ENCODE results near the gene GPR25.

- TF ChIP-seq, protein P1, sequence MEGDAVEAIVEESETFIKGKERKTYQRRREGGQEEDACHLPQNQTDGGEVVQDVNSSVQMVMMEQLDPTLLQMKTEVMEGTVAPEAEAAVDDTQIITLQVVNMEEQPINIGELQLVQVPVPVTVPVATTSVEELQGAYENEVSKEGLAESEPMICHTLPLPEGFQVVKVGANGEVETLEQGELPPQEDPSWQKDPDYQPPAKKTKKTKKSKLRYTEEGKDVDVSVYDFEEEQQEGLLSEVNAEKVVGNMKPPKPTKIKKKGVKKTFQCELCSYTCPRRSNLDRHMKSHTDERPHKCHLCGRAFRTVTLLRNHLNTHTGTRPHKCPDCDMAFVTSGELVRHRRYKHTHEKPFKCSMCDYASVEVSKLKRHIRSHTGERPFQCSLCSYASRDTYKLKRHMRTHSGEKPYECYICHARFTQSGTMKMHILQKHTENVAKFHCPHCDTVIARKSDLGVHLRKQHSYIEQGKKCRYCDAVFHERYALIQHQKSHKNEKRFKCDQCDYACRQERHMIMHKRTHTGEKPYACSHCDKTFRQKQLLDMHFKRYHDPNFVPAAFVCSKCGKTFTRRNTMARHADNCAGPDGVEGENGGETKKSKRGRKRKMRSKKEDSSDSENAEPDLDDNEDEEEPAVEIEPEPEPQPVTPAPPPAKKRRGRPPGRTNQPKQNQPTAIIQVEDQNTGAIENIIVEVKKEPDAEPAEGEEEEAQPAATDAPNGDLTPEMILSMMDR (IDR thresholded peaks at IDR 0.05): no peak
- TF ChIP-seq KAT7 (CRISPR knock-in tag; IDR thresholded peaks at IDR 0.05; ENCODE audit: borderline replicate concordance) (no peak), USF2 (CRISPR knock-in tag; IDR thresholded peaks at IDR 0.05) (no peak), ATF6 (CRISPR knock-in tag; IDR thresholded peaks at IDR 0.05) (no peak), ZNF671 (CRISPR knock-in tag; IDR thresholded peaks at IDR 0.05) (no peak), NFE2L1 (CRISPR knock-in tag; IDR thresholded peaks at IDR 0.05) (no peak), ZNF138 (CRISPR knock-in tag; conservative IDR thresholded peaks at IDR 0.05) (no peak), ATF2 (CRISPR knock-in tag; IDR thresholded peaks at IDR 0.05; ENCODE audit: borderline replicate concordance, low read depth) (no peak), E2F5 (CRISPR knock-in tag; IDR thresholded peaks at IDR 0.05) (no peak), FOXJ3 (CRISPR knock-in tag; IDR thresholded peaks at IDR 0.05; ENCODE audit: borderline replicate concordance) (no peak)
- TF ChIP-seq, protein P2, sequence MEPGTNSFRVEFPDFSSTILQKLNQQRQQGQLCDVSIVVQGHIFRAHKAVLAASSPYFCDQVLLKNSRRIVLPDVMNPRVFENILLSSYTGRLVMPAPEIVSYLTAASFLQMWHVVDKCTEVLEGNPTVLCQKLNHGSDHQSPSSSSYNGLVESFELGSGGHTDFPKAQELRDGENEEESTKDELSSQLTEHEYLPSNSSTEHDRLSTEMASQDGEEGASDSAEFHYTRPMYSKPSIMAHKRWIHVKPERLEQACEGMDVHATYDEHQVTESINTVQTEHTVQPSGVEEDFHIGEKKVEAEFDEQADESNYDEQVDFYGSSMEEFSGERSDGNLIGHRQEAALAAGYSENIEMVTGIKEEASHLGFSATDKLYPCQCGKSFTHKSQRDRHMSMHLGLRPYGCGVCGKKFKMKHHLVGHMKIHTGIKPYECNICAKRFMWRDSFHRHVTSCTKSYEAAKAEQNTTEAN (CRISPR knock-in tag; IDR thresholded peaks at IDR 0.05): no peak
These were observed 6.3 kb upstream of the GPR25 start for GRCh38 chr1:200866521-200866920.

Data from WTC11 (cell line).